Measurements from ENCODE around the gene GPR107.
A peak's percentile ranks its signal among the peaks of the same experiment; 100 is the strongest.

GRCh38 chr9:130173666-130173983, 119.9 kb downstream of the GPR107 start:
- TF ChIP-seq CTCF (IDR thresholded peaks at IDR 0.05): no peak
- peak in 1 of 2 donors; percentile 30 for TF ChIP-seq POLR2AphosphoS5 (IDR thresholded peaks at IDR 0.05; ENCODE audit: insufficient read depth in 1 of 2, low read depth in 1 of 2)
